Measurements from ENCODE around the gene PCLO. TPM values are rescaled to one million over a fixed set of nuclear protein-coding genes. Genes with fewer than 3 reads are reported as not detected.

Gene PCLO
- total RNA-seq, 1 experiment from 2014 or later, result not detected

GRCh38 chr7:83055197-83055596, 107.5 kb downstream of the PCLO start:
- DNase-seq, result no peak
- Histone ChIP-seq H3K27me3 (ENCODE audit: low read length) (no peaks in the 10 kb centered on the region), H3K9me2 (replicated peaks; ENCODE audit: insufficient read depth, low read length) (no peaks in the 10 kb centered on the region), H3K9me3 (ENCODE audit: low read length) (peaks cover 31% of the 10 kb centered on the region), H4K20me1 (ENCODE audit: insufficient read depth, low read depth, low read length) (no peaks in the 10 kb centered on the region), H3K4me3 (ENCODE audit: low read length) (no peak overlapping the region), H3K9ac (ENCODE audit: low read length) (no peak overlapping the region), H3K4me2 (ENCODE audit: low read depth, low read length, poor library complexity, severe bottlenecking) (no peak overlapping the region), H3K27ac (ENCODE audit: low read length) (no peak overlapping the region), H2AFZ (ENCODE audit: low read length) (no peak overlapping the region), H3K79me2 (ENCODE audit: low read length) (no peaks in the 10 kb centered on the region), H3K4me1 (ENCODE audit: low read length) (no peaks in the 10 kb centered on the region), H3K36me3 (ENCODE audit: insufficient read depth, low read length) (no peaks in the 10 kb centered on the region)

GRCh38 chr7:83054472-83054871, 108.2 kb downstream of the PCLO start:
- no peak for DNase-seq
- no peaks in the 10 kb centered on the region for H3K79me2 ChIP-seq (ENCODE audit: low read length)
- no peaks in the 10 kb centered on the region for H3K9me2 ChIP-seq (replicated peaks; ENCODE audit: insufficient read depth, low read length)
- no peak overlapping the region for H3K27ac ChIP-seq (ENCODE audit: low read length)
- no peaks in the 10 kb centered on the region for H3K4me1 ChIP-seq (ENCODE audit: low read length)
- H2AFZ ChIP-seq (ENCODE audit: low read length), result no peak overlapping the region
- no peaks in the 10 kb centered on the region for H3K27me3 ChIP-seq (ENCODE audit: low read length)
- H3K4me3 ChIP-seq (ENCODE audit: low read length), result no peak overlapping the region
- H3K9ac ChIP-seq (ENCODE audit: low read length), result no peak overlapping the region
- H3K9me3 ChIP-seq (ENCODE audit: low read length), result peaks cover 27% of the 10 kb centered on the region
- H3K36me3 ChIP-seq (ENCODE audit: insufficient read depth, low read length), result no peaks in the 10 kb centered on the region
- H3K4me2 ChIP-seq (ENCODE audit: low read depth, low read length, poor library complexity, severe bottlenecking), result no peak overlapping the region
- no peaks in the 10 kb centered on the region for H4K20me1 ChIP-seq (ENCODE audit: insufficient read depth, low read depth, low read length)

- Histone ChIP-seq H3K27ac (ENCODE audit: low read length) (no peak overlapping the region), H3K4me2 (ENCODE audit: low read depth, low read length, poor library complexity, severe bottlenecking) (no peak overlapping the region), H3K79me2 (ENCODE audit: low read length) (no peaks in the 10 kb centered on the region), H3K36me3 (ENCODE audit: insufficient read depth, low read length) (no peaks in the 10 kb centered on the region), H3K9ac (ENCODE audit: low read length) (no peak overlapping the region), H3K4me3 (ENCODE audit: low read length) (no peak overlapping the region), H3K4me1 (ENCODE audit: low read length) (no peaks in the 10 kb centered on the region), H4K20me1 (ENCODE audit: insufficient read depth, low read depth, low read length) (no peaks in the 10 kb centered on the region), H2AFZ (ENCODE audit: low read length) (no peak overlapping the region), H3K9me2 (replicated peaks; ENCODE audit: insufficient read depth, low read length) (no peaks in the 10 kb centered on the region), H3K27me3 (ENCODE audit: low read length) (no peaks in the 10 kb centered on the region), H3K9me3 (ENCODE audit: low read length) (peaks cover 26% of the 10 kb centered on the region; the same call in 1 of the 2 replicates)
- no peak for DNase-seq
Measured at GRCh38 chr7:83053965-83054364, 108.7 kb downstream of the PCLO start.

- peaks cover 35% of the 10 kb centered on the region for H3K9me3 ChIP-seq (ENCODE audit: low read length)
- no peak overlapping the region for H3K27ac ChIP-seq (ENCODE audit: low read length)
- H4K20me1 ChIP-seq (ENCODE audit: insufficient read depth, low read depth, low read length), result no peaks in the 10 kb centered on the region
- DNase-seq, result no peak
- no peaks in the 10 kb centered on the region for H3K79me2 ChIP-seq (ENCODE audit: low read length)
- no peak overlapping the region for H2AFZ ChIP-seq (ENCODE audit: low read length)
- H3K4me2 ChIP-seq (ENCODE audit: low read depth, low read length, poor library complexity, severe bottlenecking), result no peak overlapping the region
- H3K9ac ChIP-seq (ENCODE audit: low read length), result no peak overlapping the region
- no peaks in the 10 kb centered on the region for H3K27me3 ChIP-seq (ENCODE audit: low read length)
- no peaks in the 10 kb centered on the region for H3K36me3 ChIP-seq (ENCODE audit: insufficient read depth, low read length)
- no peak overlapping the region for H3K4me3 ChIP-seq (ENCODE audit: low read length)
- H3K9me2 ChIP-seq (replicated peaks; ENCODE audit: insufficient read depth, low read length), result no peaks in the 10 kb centered on the region
- H3K4me1 ChIP-seq (ENCODE audit: low read length), result no peaks in the 10 kb centered on the region
Measured at GRCh38 chr7:83040484-83040883, 122.2 kb downstream of the PCLO start.

GRCh38 chr7:83038787-83039186, 123.9 kb downstream of the PCLO start:
- H3K4me3 ChIP-seq (ENCODE audit: low read length), result no peak overlapping the region
- H3K9me2 ChIP-seq (replicated peaks; ENCODE audit: insufficient read depth, low read length), result no peaks in the 10 kb centered on the region
- H3K4me1 ChIP-seq (ENCODE audit: low read length), result no peaks in the 10 kb centered on the region
- H3K36me3 ChIP-seq (ENCODE audit: insufficient read depth, low read length), result no peaks in the 10 kb centered on the region
- no peak overlapping the region for H3K4me2 ChIP-seq (ENCODE audit: low read depth, low read length, poor library complexity, severe bottlenecking)
- H3K27ac ChIP-seq (ENCODE audit: low read length), result no peak overlapping the region
- H3K79me2 ChIP-seq (ENCODE audit: low read length), result no peaks in the 10 kb centered on the region
- DNase-seq, result no peak
- H3K27me3 ChIP-seq (ENCODE audit: low read length), result no peaks in the 10 kb centered on the region
- peaks cover 34% of the 10 kb centered on the region for H3K9me3 ChIP-seq (ENCODE audit: low read length)
- no peaks in the 10 kb centered on the region for H4K20me1 ChIP-seq (ENCODE audit: insufficient read depth, low read depth, low read length)
- no peak overlapping the region for H2AFZ ChIP-seq (ENCODE audit: low read length)
- no peak overlapping the region for H3K9ac ChIP-seq (ENCODE audit: low read length)

GRCh38 chr7:83036721-83037380, 125.8 kb downstream of the PCLO start:
- DNase-seq, result no peak
- Histone ChIP-seq H3K27me3 (ENCODE audit: low read length) (no peaks in the 10 kb centered on the region), H3K9me2 (replicated peaks; ENCODE audit: insufficient read depth, low read length) (no peaks in the 10 kb centered on the region), H3K4me2 (ENCODE audit: low read depth, low read length, poor library complexity, severe bottlenecking) (no peak overlapping the region), H3K36me3 (ENCODE audit: insufficient read depth, low read length) (no peaks in the 10 kb centered on the region), H3K9me3 (ENCODE audit: low read length) (peaks cover 35% of the 10 kb centered on the region), H2AFZ (ENCODE audit: low read length) (no peak overlapping the region), H3K9ac (ENCODE audit: low read length) (no peak overlapping the region), H3K27ac (ENCODE audit: low read length) (no peak overlapping the region), H3K4me1 (ENCODE audit: low read length) (no peaks in the 10 kb centered on the region), H3K79me2 (ENCODE audit: low read length) (no peaks in the 10 kb centered on the region), H4K20me1 (ENCODE audit: insufficient read depth, low read depth, low read length) (no peaks in the 10 kb centered on the region), H3K4me3 (ENCODE audit: low read length) (no peak overlapping the region)

- H3K9ac ChIP-seq (ENCODE audit: low read length), result no peak overlapping the region
- no peak overlapping the region for H3K4me3 ChIP-seq (ENCODE audit: low read length)
- H3K4me2 ChIP-seq (ENCODE audit: low read depth, low read length, poor library complexity, severe bottlenecking), result no peak overlapping the region
- H4K20me1 ChIP-seq (ENCODE audit: insufficient read depth, low read depth, low read length), result no peaks in the 10 kb centered on the region
- H3K4me1 ChIP-seq (ENCODE audit: low read length), result no peaks in the 10 kb centered on the region
- no peaks in the 10 kb centered on the region for H3K27me3 ChIP-seq (ENCODE audit: low read length)
- no peak overlapping the region for H3K27ac ChIP-seq (ENCODE audit: low read length)
- H3K79me2 ChIP-seq (ENCODE audit: low read length), result no peaks in the 10 kb centered on the region
- DNase-seq, result no peak
- no peaks in the 10 kb centered on the region for H3K36me3 ChIP-seq (ENCODE audit: insufficient read depth, low read length)
- H2AFZ ChIP-seq (ENCODE audit: low read length), result no peak overlapping the region
- H3K9me2 ChIP-seq (replicated peaks; ENCODE audit: insufficient read depth, low read length), result no peaks in the 10 kb centered on the region
- peaks cover 33% of the 10 kb centered on the region for H3K9me3 ChIP-seq (ENCODE audit: low read length)
Measured at GRCh38 chr7:83036130-83036529, 126.6 kb downstream of the PCLO start.

- no peak overlapping the region for H3K27ac ChIP-seq (ENCODE audit: low read length)
- no peaks in the 10 kb centered on the region for H4K20me1 ChIP-seq (ENCODE audit: insufficient read depth, low read depth, low read length)
- no peak for DNase-seq
- no peak overlapping the region for H2AFZ ChIP-seq (ENCODE audit: low read length)
- no peak overlapping the region for H3K4me3 ChIP-seq (ENCODE audit: low read length)
- H3K27me3 ChIP-seq (ENCODE audit: low read length), result no peaks in the 10 kb centered on the region
- peaks cover 18% of the 10 kb centered on the region for H3K9me3 ChIP-seq (ENCODE audit: low read length)
- H3K36me3 ChIP-seq (ENCODE audit: insufficient read depth, low read length), result no peaks in the 10 kb centered on the region
- no peaks in the 10 kb centered on the region for H3K9me2 ChIP-seq (replicated peaks; ENCODE audit: insufficient read depth, low read length)
- no peak overlapping the region for H3K4me2 ChIP-seq (ENCODE audit: low read depth, low read length, poor library complexity, severe bottlenecking)
- no peaks in the 10 kb centered on the region for H3K79me2 ChIP-seq (ENCODE audit: low read length)
- H3K9ac ChIP-seq (ENCODE audit: low read length), result no peak overlapping the region
- H3K4me1 ChIP-seq (ENCODE audit: low read length), result no peaks in the 10 kb centered on the region
Measured at GRCh38 chr7:83032195-83032594, 130.5 kb downstream of the PCLO start.
